Measurements from ENCODE around the gene C20orf173. TPM values are rescaled to one million over a fixed set of nuclear protein-coding genes. Genes with fewer than 3 reads are reported as not detected.

C20orf173 gene
- total RNA-seq (2014; rRNA removed; shearing (Covaris generic)) (not detected in 2 replicates), polyA plus RNA-seq (2016; fragmentation: Nextera tagmentation; extraction: Ambion mirVana) (not detected in 2 replicates)

- in situ Hi-C loops (cut with MboI): no loop called here
- Histone ChIP-seq H3F3A (ENCODE audit: insufficient read depth) (no peaks in the 10 kb centered on the region), H3K4me2 (ENCODE audit: unreplicated experiment) (no peak within 1 kb of the TSS), H3K9me3 (ENCODE audit: low read depth) (no peaks in the 10 kb centered on the region), H3K27me3 (replicated peaks; ENCODE audit: insufficient read depth) (no peaks in the 10 kb centered on the region), H3K9ac (no peak within 1 kb of the TSS), H3K36me3 (ENCODE audit: low read depth) (no peaks in the 10 kb centered on the region), H3K79me2 (ENCODE audit: insufficient read depth) (no peaks in the 10 kb centered on the region), H3K9me2 (ENCODE audit: insufficient read depth) (no peaks in the 10 kb centered on the region), H3K4me1 (ENCODE audit: insufficient read depth) (no peaks in the 10 kb centered on the region), H4K20me1 (ENCODE audit: insufficient read depth) (no peaks in the 10 kb centered on the region), H3K4me3 (no peak within 1 kb of the TSS), H3K27ac (no peak within 1 kb of the TSS), H2AFZ (no peak within 1 kb of the TSS)
- WGBS, 2 experiments (ENCODE audit: low coverage in 1 of 2, low lambda C conversion rate in 2 of 2, missing lambda C conversion rate in 2 of 2): 66 to 76% methylated on average over 2 of the region's 2 CpGs
- no peak for TF ChIP-seq EZH2phosphoT487 (IDR thresholded peaks at IDR 0.05; ENCODE audit: insufficient read depth, low read depth)
- TF ChIP-seq EZH2 (IDR thresholded peaks at IDR 0.05; ENCODE audit: insufficient read depth, poor library complexity, severe bottlenecking): no peak
- DNase-seq: no peak
Observed at GRCh38 chr20:35529552-35529951, at the start of gene C20orf173. Gene C20orf173 (minus strand): TSS chr20:35529652. CDS start chr20:35529373, 279 bp downstream.

DNA sequence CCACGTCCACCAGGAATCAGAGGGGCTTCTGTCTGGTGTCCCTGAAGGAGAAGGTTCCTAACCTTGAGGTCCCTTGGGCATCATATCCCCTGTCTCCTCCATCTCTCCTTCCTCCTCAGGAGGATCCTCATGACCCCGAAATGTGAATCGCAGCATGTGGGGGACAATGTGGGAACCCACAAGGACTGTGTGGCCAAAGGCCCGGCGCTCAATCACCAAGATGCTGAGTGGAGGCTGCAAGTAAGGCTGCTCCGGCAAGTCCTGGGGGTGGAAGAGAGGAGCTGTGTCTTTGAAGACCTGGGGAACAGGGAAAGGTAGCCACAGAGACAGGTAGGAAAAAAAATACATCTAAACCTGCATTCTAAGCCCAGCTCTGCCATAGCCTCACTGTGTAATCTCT is 49.7 kb upstream of the C20orf173 start:
- TF ChIP-seq EZH2phosphoT487 (IDR thresholded peaks at IDR 0.05; ENCODE audit: insufficient read depth, low read depth): no peak
- H3K27me3 ChIP-seq (replicated peaks; ENCODE audit: insufficient read depth): no peaks in the 10 kb centered on the region
- in situ Hi-C loops (cut with MboI): no loop called here
- H3K4me2 ChIP-seq (ENCODE audit: unreplicated experiment): no peak overlapping the region
- H3K9ac ChIP-seq: no peak overlapping the region
- no peaks in the 10 kb centered on the region for H3K79me2 ChIP-seq (ENCODE audit: insufficient read depth)
- H4K20me1 ChIP-seq (ENCODE audit: insufficient read depth): no peaks in the 10 kb centered on the region
- H3K4me1 ChIP-seq (ENCODE audit: insufficient read depth): no peaks in the 10 kb centered on the region
- H3K4me3 ChIP-seq: no peak overlapping the region
- H3K27ac ChIP-seq: no peak overlapping the region
- DNase-seq: no peak
- no peaks in the 10 kb centered on the region for H3F3A ChIP-seq (ENCODE audit: insufficient read depth)
- H2AFZ ChIP-seq: no peak overlapping the region
- WGBS, 2 experiments (ENCODE audit: low coverage in 1 of 2, low lambda C conversion rate in 2 of 2, missing lambda C conversion rate in 2 of 2): 75 to 85% methylated on average over 6 of the region's 6 CpGs
- no peaks in the 10 kb centered on the region for H3K9me2 ChIP-seq (ENCODE audit: insufficient read depth)
- H3K36me3 ChIP-seq (ENCODE audit: low read depth): no peaks in the 10 kb centered on the region
- no peaks in the 10 kb centered on the region for H3K9me3 ChIP-seq (ENCODE audit: low read depth)

DNA sequence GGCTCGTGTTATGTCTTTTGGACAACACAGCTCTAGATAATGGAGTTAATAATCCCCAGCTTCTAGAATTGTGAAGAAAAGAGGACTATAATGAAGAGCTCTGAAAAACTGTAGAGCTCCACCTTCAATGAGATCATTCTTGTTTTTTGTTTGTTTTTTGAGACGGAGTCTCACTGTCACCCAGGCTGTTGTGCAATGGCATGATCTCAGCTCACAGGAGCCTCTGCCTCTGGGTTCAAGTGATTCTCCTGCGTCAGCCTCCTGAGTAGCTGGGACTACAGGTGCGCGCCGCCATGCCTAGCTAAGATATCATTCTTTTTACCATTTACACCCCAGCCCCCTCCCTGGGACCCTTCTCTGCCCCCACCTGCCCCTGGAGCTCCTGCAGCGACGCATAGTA is 49.0 kb upstream of the C20orf173 start:
- H4K20me1 ChIP-seq (ENCODE audit: insufficient read depth): no peaks in the 10 kb centered on the region
- in situ Hi-C loops (cut with MboI): no loop called here
- no peak overlapping the region for H3K9ac ChIP-seq
- no peaks in the 10 kb centered on the region for H3K36me3 ChIP-seq (ENCODE audit: low read depth)
- H3F3A ChIP-seq (ENCODE audit: insufficient read depth): no peaks in the 10 kb centered on the region
- H3K4me1 ChIP-seq (ENCODE audit: insufficient read depth): no peaks in the 10 kb centered on the region
- no peak overlapping the region for H3K4me3 ChIP-seq
- no peaks in the 10 kb centered on the region for H3K9me3 ChIP-seq (ENCODE audit: low read depth)
- no peak overlapping the region for H3K27ac ChIP-seq
- H3K4me2 ChIP-seq (ENCODE audit: unreplicated experiment): no peak overlapping the region
- no peaks in the 10 kb centered on the region for H3K9me2 ChIP-seq (ENCODE audit: insufficient read depth)
- TF ChIP-seq EZH2 (IDR thresholded peaks at IDR 0.05; ENCODE audit: insufficient read depth, poor library complexity, severe bottlenecking) (no peak), EZH2phosphoT487 (IDR thresholded peaks at IDR 0.05; ENCODE audit: insufficient read depth, low read depth) (no peak)
- peak; percentile 18 for DNase-seq
- no peaks in the 10 kb centered on the region for H3K27me3 ChIP-seq (replicated peaks; ENCODE audit: insufficient read depth)
- 77 to 78% methylated on average over 8 of the region's 8 CpGs for WGBS, 2 experiments (ENCODE audit: low coverage in 1 of 2, low lambda C conversion rate in 2 of 2, missing lambda C conversion rate in 2 of 2)
- H3K79me2 ChIP-seq (ENCODE audit: insufficient read depth): no peaks in the 10 kb centered on the region
- no peak overlapping the region for H2AFZ ChIP-seq

DNA sequence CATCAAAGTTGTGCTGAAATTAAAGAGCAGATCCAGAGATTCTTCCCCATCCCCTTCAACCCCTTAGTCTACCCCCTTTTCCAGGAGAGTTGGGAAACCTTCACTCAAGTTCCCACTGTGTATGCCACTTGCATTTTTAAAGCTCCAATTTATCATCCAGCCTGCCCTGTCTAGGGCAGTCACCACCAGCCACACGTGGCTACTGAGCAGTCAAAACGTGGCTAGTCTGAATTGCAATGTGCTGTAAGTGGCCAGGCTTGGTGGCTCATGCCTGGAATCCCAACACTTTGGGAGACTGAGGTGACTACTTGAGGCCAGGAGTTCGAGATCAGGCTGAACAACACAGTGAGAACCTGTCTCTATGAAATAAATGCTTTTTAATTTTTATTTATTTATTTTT is 47.4 kb upstream of the C20orf173 start:
- Histone ChIP-seq H2AFZ (no peak overlapping the region), H3K9me3 (ENCODE audit: low read depth) (no peaks in the 10 kb centered on the region), H3K27me3 (replicated peaks; ENCODE audit: insufficient read depth) (no peaks in the 10 kb centered on the region), H3K36me3 (ENCODE audit: low read depth) (no peaks in the 10 kb centered on the region), H3K9ac (no peak overlapping the region), H3K4me3 (no peak overlapping the region), H3K79me2 (ENCODE audit: insufficient read depth) (no peaks in the 10 kb centered on the region), H4K20me1 (ENCODE audit: insufficient read depth) (no peaks in the 10 kb centered on the region), H3F3A (ENCODE audit: insufficient read depth) (no peaks in the 10 kb centered on the region), H3K4me2 (ENCODE audit: unreplicated experiment) (no peak overlapping the region), H3K9me2 (ENCODE audit: insufficient read depth) (no peaks in the 10 kb centered on the region), H3K4me1 (ENCODE audit: insufficient read depth) (no peaks in the 10 kb centered on the region), H3K27ac (no peak overlapping the region)
- 33 to 46% methylated on average over 3 of the region's 3 CpGs for WGBS, 2 experiments (ENCODE audit: low coverage in 1 of 2, low lambda C conversion rate in 2 of 2, missing lambda C conversion rate in 2 of 2)
- TF ChIP-seq EZH2 (IDR thresholded peaks at IDR 0.05; ENCODE audit: insufficient read depth, poor library complexity, severe bottlenecking) (no peak), EZH2phosphoT487 (IDR thresholded peaks at IDR 0.05; ENCODE audit: insufficient read depth, low read depth) (no peak)
- no peak for DNase-seq
- in situ Hi-C loops (cut with MboI): no loop called here

GRCh38 chr20:35575958-35576357 is 46.5 kb upstream of the C20orf173 start:
- H3K9me2 ChIP-seq (ENCODE audit: insufficient read depth): no peaks in the 10 kb centered on the region
- H3K27me3 ChIP-seq (replicated peaks; ENCODE audit: insufficient read depth): no peaks in the 10 kb centered on the region
- no peaks in the 10 kb centered on the region for H3K36me3 ChIP-seq (ENCODE audit: low read depth)
- no peak for TF ChIP-seq EZH2phosphoT487 (IDR thresholded peaks at IDR 0.05; ENCODE audit: insufficient read depth, low read depth)
- TF ChIP-seq EZH2 (IDR thresholded peaks at IDR 0.05; ENCODE audit: insufficient read depth, poor library complexity, severe bottlenecking): no peak
- H3K9me3 ChIP-seq (ENCODE audit: low read depth): no peaks in the 10 kb centered on the region
- H3K9ac ChIP-seq: no peak overlapping the region
- no peaks in the 10 kb centered on the region for H3K4me1 ChIP-seq (ENCODE audit: insufficient read depth)
- H2AFZ ChIP-seq: no peak overlapping the region
- H3K79me2 ChIP-seq (ENCODE audit: insufficient read depth): no peaks in the 10 kb centered on the region
- no peaks in the 10 kb centered on the region for H3F3A ChIP-seq (ENCODE audit: insufficient read depth)
- H3K4me3 ChIP-seq: no peak overlapping the region
- H3K27ac ChIP-seq: no peak overlapping the region
- no peak for DNase-seq
- no peaks in the 10 kb centered on the region for H4K20me1 ChIP-seq (ENCODE audit: insufficient read depth)
- in situ Hi-C loops (cut with MboI): no loop called here
- no peak overlapping the region for H3K4me2 ChIP-seq (ENCODE audit: unreplicated experiment)
- WGBS, 2 experiments (ENCODE audit: low coverage in 1 of 2, low lambda C conversion rate in 2 of 2, missing lambda C conversion rate in 2 of 2): 55 to 58% methylated on average over 4 of the region's 4 CpGs
